K562 (cell line): ENCODE data around the gene IGF2R. TPM values are rescaled to one million over a fixed set of nuclear protein-coding genes. Genes with fewer than 3 reads are reported as not detected.

ENCODE experiments used
- BRD9 ChIP-seq: fragments of 450-650 bp; IDR thresholded peaks from 2 replicates; pipeline ENCODE4 v1.6.1; 2018; ENCODE audit warnings: low read depth; ENCODE audit not compliant: partially characterized antibody
- CHCHD3 ChIP-seq: fragments of 250-450 bp; sonication (Bioruptor Pico); IDR thresholded peaks from 2 replicates; pipeline ENCODE4 v2.1.2; 2022; ENCODE audit warnings: mild to moderate bottlenecking
- CHD1 ChIP-seq: fragments of 200-600 bp; sonication (generic); IDR thresholded peaks from one replicate; pipeline ENCODE4 v1.6.1; 2012; ENCODE audit warnings: mild to moderate bottlenecking, moderate library complexity, low read length, inconsistent platforms
- CXXC5 ChIP-seq: fragments of 250-450 bp; sonication (Bioruptor Pico); IDR thresholded peaks from 2 replicates; pipeline ENCODE4 v1.8.0; 2022; ENCODE audit warnings: inconsistent platforms, mild to moderate bottlenecking, moderate library complexity
- E4F1 ChIP-seq: fragments of 250-450 bp; sonication (Bioruptor Pico); IDR thresholded peaks from 2 replicates; pipeline ENCODE4 v1.5.0; 2021; ENCODE audit warnings: mild to moderate bottlenecking, borderline replicate concordance
- EZH2 ChIP-seq: IDR thresholded peaks from 2 replicates; pipeline ENCODE4 v1.6.1; 2012; ENCODE audit warnings: low read depth, mild to moderate bottlenecking, inconsistent platforms, low read length, borderline replicate concordance
- FOXA3 ChIP-seq, 2 experiments: fragments of 450-650 bp in 1 of 2; sonication (generic) in 1 of 2; formaldehyde crosslinking; IDR thresholded peaks in 1 of 2; conservative IDR thresholded peaks in 1 of 2; 2 replicates each; pipeline versions ENCODE4 v1.4.0 to v1.8.0; 2020 to 2022; ENCODE audit warnings: mild to moderate bottlenecking in 2 of 2, missing genetic modification reagents in 1 of 2
- HNRNPLL ChIP-seq: fragments of 200-400 bp; formaldehyde crosslinking; IDR thresholded peaks from 2 replicates; pipeline ENCODE4 v1.6.1; 2017; ENCODE audit warnings: low read length, low read depth, mild to moderate bottlenecking; ENCODE audit not compliant: poor library complexity, severe bottlenecking
- KDM5B ChIP-seq: fragments of 200-600 bp; sonication (generic); IDR thresholded peaks from 2 replicates; pipeline ENCODE4 v1.6.1; 2012; ENCODE audit warnings: low read depth, mild to moderate bottlenecking, moderate library complexity, low read length, control low read depth, inconsistent platforms; ENCODE audit not compliant: insufficient replicate concordance
- KLF16 ChIP-seq: IDR thresholded peaks from 2 replicates; pipeline ENCODE4 v1.6.1; 2016; ENCODE audit warnings: antibody characterized with exemption
- MNT ChIP-seq, 2 experiments: fragments of 450-650 bp; conservative IDR thresholded peaks; 2 replicates each; pipeline ENCODE4 v1.6.1; 2017; ENCODE audit warnings: mild to moderate bottlenecking in 2 of 2, moderate library complexity in 2 of 2
- MXD1 ChIP-seq: fragments of 250-450 bp; sonication (Bioruptor Pico); IDR thresholded peaks from 2 replicates; pipeline ENCODE4 v1.8.0; 2021; ENCODE audit warnings: borderline replicate concordance, mild to moderate bottlenecking, moderate library complexity; ENCODE audit not compliant: poor library complexity, severe bottlenecking
- NCOA4 ChIP-seq: fragments of 450-650 bp; IDR thresholded peaks from 2 replicates; pipeline ENCODE4 v1.6.1; 2018; ENCODE audit warnings: mild to moderate bottlenecking; ENCODE audit not compliant: partially characterized antibody
- POLR2AphosphoS5 ChIP-seq: IDR thresholded peaks from 2 replicates; pipeline ENCODE4 v1.6.1; 2011; ENCODE audit warnings: mild to moderate bottlenecking, low read depth, low read length, moderate library complexity; ENCODE audit not compliant: control insufficient read depth, insufficient read depth
- RFX1 ChIP-seq: fragments of 450-650 bp; IDR thresholded peaks from 2 replicates; pipeline ENCODE4 v1.6.1; 2016; ENCODE audit warnings: mild to moderate bottlenecking, moderate library complexity
- SMAD3 ChIP-seq: fragments of 450-650 bp; formaldehyde crosslinking; conservative IDR thresholded peaks from 2 replicates; pipeline ENCODE4 v1.4.0; 2020; ENCODE audit warnings: mild to moderate bottlenecking
- ZNF347 ChIP-seq: fragments of 450-650 bp; formaldehyde crosslinking; IDR thresholded peaks from 2 replicates; pipeline ENCODE4 v1.4.0; 2020; ENCODE audit warnings: low read depth, mild to moderate bottlenecking, moderate library complexity
- ZNF668 ChIP-seq: fragments of 250-450 bp; sonication (Bioruptor Pico); IDR thresholded peaks from 2 replicates; pipeline ENCODE4 v1.8.0; 2022; ENCODE audit warnings: mild to moderate bottlenecking, inconsistent platforms
- ZSCAN32 ChIP-seq: fragments of 450-650 bp; formaldehyde crosslinking; IDR thresholded peaks from 2 replicates; pipeline ENCODE4 v1.4.0; 2020; ENCODE audit warnings: mild to moderate bottlenecking, moderate library complexity
- polyA plus RNA-seq, 8 experiments: library from polyadenylated mRNA; depleted of rRNA in 4 of 8; stranded (reverse) in 5 of 8; unstranded in 3 of 8; fragments of >200 nt; fragmentation: Nextera tagmentation in 2 of 8; fragmentation: Illumina TruSeq in 1 of 8; extraction: Ambion mirVana in 2 of 8; extraction: Trizol in 1 of 8; gene quantifications; 2 replicates each; pipeline versions ENCODE4 v1.2.1 to v1.2.3, GENCODE V29; 2011 to 2014; ENCODE audit warnings: inconsistent platforms in 1 of 8, missing spikeins in 1 of 8
- total RNA-seq, 7 experiments: library from RNA; depleted of rRNA in 6 of 7; stranded (reverse); fragments of >200 nt in 6 of 7; fragmentation: Illumina TruSeq in 2 of 7; extraction: Trizol in 2 of 7; gene quantifications; 2 replicates each; pipeline versions ENCODE4 v1.2.1 to v1.2.3, GENCODE V29; 2011 to 2021; ENCODE audit warnings: low replicate concordance in 1 of 7

The IGF2R gene
- total and polyA plus RNA-seq, 9 of the 15 experiments (the other 6 are each of a cell fraction or from before 2014, with no cell fraction given) = 3.5 to 92.3 (median 34.5) TPM

GRCh38 chr6:160101277-160102205 is 132.7 kb downstream of the IGF2R start (continued):
- TF ChIP-seq POLR2AphosphoS5 (peak; percentile 99), ZNF347 (no peak), FOXA3 (CRISPR knock-in tag; conservative IDR thresholded peaks at IDR 0.05 in 1 of 2, IDR thresholded peaks at IDR 0.05 in 1 of 2) (peak; percentile 61 to 85), EZH2 (no peak; the same call in 1 of the 2 replicates), ZNF668 (CRISPR knock-in tag) (no peak; the same call in 1 of the 2 replicates), NCOA4 (no peak), MNT (conservative IDR thresholded peaks at IDR 0.05) (peak; percentile 66 to 91), KLF16 (peak; percentile 99), E4F1 (CRISPR knock-in tag) (no peak), CHD1 (no peak), BRD9 (peak; percentile 40), KDM5B (no peak), HNRNPLL (peak; percentile 84), SMAD3 (CRISPR knock-in tag) (peak; percentile 86), ZSCAN32 (CRISPR knock-in tag) (no peak), CHCHD3 (CRISPR knock-in tag) (no peak), MXD1 (CRISPR knock-in tag) (no peak), RFX1 (peak; percentile 80), CXXC5 (CRISPR knock-in tag) (peak; percentile 91)
